Measurements from ENCODE around the gene PRKN.
"Not testable (repeated sequence)": the region's sequence is repeated elsewhere in the genome, so short reads cannot be mapped to it uniquely, and the experiment has no call there.

Gene PRKN

GRCh38 chr6:162680871-162681270 is 46.7 kb downstream of the PRKN start:
- no peaks in the 10 kb centered on the region for H4K20me1 ChIP-seq (ENCODE audit: insufficient read depth, low read length)
- no peaks in the 10 kb centered on the region for H3K9me3 ChIP-seq (ENCODE audit: insufficient read depth, low read length, severe bottlenecking)
- no peak overlapping the region for H3K4me2 ChIP-seq (ENCODE audit: insufficient read depth, low read length)
- no peak for TF ChIP-seq CTCF (IDR thresholded peaks at IDR 0.05; ENCODE audit: borderline replicate concordance, extremely low read depth, low read length, poor library complexity, severe bottlenecking)
- TF ChIP-seq EZH2 (IDR thresholded peaks at IDR 0.05; ENCODE audit: borderline replicate concordance, low read depth, low read length, severe bottlenecking) = no peak
- DNase-seq = no peak
- no peaks in the 10 kb centered on the region for H3K27me3 ChIP-seq (ENCODE audit: insufficient read depth, low read length, poor library complexity)
- H3K4me3 ChIP-seq (ENCODE audit: low read depth in 1 of 2, low read length in 2 of 2) = no peak overlapping the region
- H3K27ac ChIP-seq (ENCODE audit: low read length) = no peak overlapping the region
- no peak overlapping the region for H3K9ac ChIP-seq (ENCODE audit: low read depth, low read length)
- H3K36me3 ChIP-seq (ENCODE audit: insufficient read depth, low read length) = no peaks in the 10 kb centered on the region
- H3K4me1 ChIP-seq (ENCODE audit: insufficient read depth, low read length) = no peaks in the 10 kb centered on the region
- ATAC-seq (ENCODE audit: insufficient read depth, low read depth) = no peak
- H3K79me2 ChIP-seq (ENCODE audit: insufficient read depth, low read length) = no peaks in the 10 kb centered on the region
- no peak overlapping the region for H2AFZ ChIP-seq (ENCODE audit: low read depth, low read length)

GRCh38 chr6:162680367-162680766 is 47.2 kb downstream of the PRKN start:
- Histone ChIP-seq H2AFZ (ENCODE audit: low read depth, low read length) (no peak overlapping the region), H3K4me1 (ENCODE audit: insufficient read depth, low read length) (no peaks in the 10 kb centered on the region), H3K9me3 (ENCODE audit: insufficient read depth, low read length, severe bottlenecking) (no peaks in the 10 kb centered on the region), H3K79me2 (ENCODE audit: insufficient read depth, low read length) (no peaks in the 10 kb centered on the region), H3K9ac (ENCODE audit: low read depth, low read length) (no peak overlapping the region), H3K4me3 (ENCODE audit: low read depth in 1 of 2, low read length in 2 of 2) (no peak overlapping the region), H3K4me2 (ENCODE audit: insufficient read depth, low read length) (no peak overlapping the region), H3K27ac (ENCODE audit: low read length) (no peak overlapping the region), H3K27me3 (ENCODE audit: insufficient read depth, low read length, poor library complexity) (no peaks in the 10 kb centered on the region), H4K20me1 (ENCODE audit: insufficient read depth, low read length) (no peaks in the 10 kb centered on the region), H3K36me3 (ENCODE audit: insufficient read depth, low read length) (no peaks in the 10 kb centered on the region)
- DNase-seq (no peak), ATAC-seq (ENCODE audit: insufficient read depth, low read depth) (no peak)
- TF ChIP-seq CTCF (IDR thresholded peaks at IDR 0.05; ENCODE audit: borderline replicate concordance, extremely low read depth, low read length, poor library complexity, severe bottlenecking) = no peak
- no peak for TF ChIP-seq EZH2 (IDR thresholded peaks at IDR 0.05; ENCODE audit: borderline replicate concordance, low read depth, low read length, severe bottlenecking)

GRCh38 chr6:162679681-162680080 is 47.9 kb downstream of the PRKN start:
- ATAC-seq (ENCODE audit: insufficient read depth, low read depth) = no peak
- Histone ChIP-seq H2AFZ (ENCODE audit: low read depth, low read length) (no peak overlapping the region), H3K36me3 (ENCODE audit: insufficient read depth, low read length) (no peaks in the 10 kb centered on the region), H3K4me3 (ENCODE audit: low read depth in 1 of 2, low read length in 2 of 2) (no peak overlapping the region), H3K4me1 (ENCODE audit: insufficient read depth, low read length) (no peaks in the 10 kb centered on the region), H3K4me2 (ENCODE audit: insufficient read depth, low read length) (no peak overlapping the region), H3K27ac (ENCODE audit: low read length) (no peak overlapping the region), H3K9me3 (ENCODE audit: insufficient read depth, low read length, severe bottlenecking) (no peaks in the 10 kb centered on the region), H4K20me1 (ENCODE audit: insufficient read depth, low read length) (no peaks in the 10 kb centered on the region), H3K9ac (ENCODE audit: low read depth, low read length) (no peak overlapping the region), H3K27me3 (ENCODE audit: insufficient read depth, low read length, poor library complexity) (no peaks in the 10 kb centered on the region), H3K79me2 (ENCODE audit: insufficient read depth, low read length) (no peaks in the 10 kb centered on the region)
- no peak for DNase-seq
- TF ChIP-seq CTCF (IDR thresholded peaks at IDR 0.05; ENCODE audit: borderline replicate concordance, extremely low read depth, low read length, poor library complexity, severe bottlenecking) = no peak
- no peak for TF ChIP-seq EZH2 (IDR thresholded peaks at IDR 0.05; ENCODE audit: borderline replicate concordance, low read depth, low read length, severe bottlenecking)

GRCh38 chr6:162678896-162679295 is 48.7 kb downstream of the PRKN start:
- DNase-seq; H3K4me3 ChIP-seq (ENCODE audit: low read depth in 1 of 2, low read length in 2 of 2); H3K4me2 ChIP-seq (ENCODE audit: insufficient read depth, low read length); H3K36me3 ChIP-seq (ENCODE audit: insufficient read depth, low read length); H3K9me3 ChIP-seq (ENCODE audit: insufficient read depth, low read length, severe bottlenecking); H3K4me1 ChIP-seq (ENCODE audit: insufficient read depth, low read length); H3K27ac ChIP-seq (ENCODE audit: low read length); H2AFZ ChIP-seq (ENCODE audit: low read depth, low read length); H3K79me2 ChIP-seq (ENCODE audit: insufficient read depth, low read length); H3K9ac ChIP-seq (ENCODE audit: low read depth, low read length); H3K27me3 ChIP-seq (ENCODE audit: insufficient read depth, low read length, poor library complexity); ATAC-seq (ENCODE audit: insufficient read depth, low read depth); H4K20me1 ChIP-seq (ENCODE audit: insufficient read depth, low read length): not testable (repeated sequence)

Data from DND-41 (cell line).